K562 (cell line): ENCODE data around the gene AP2M1. TPM values are rescaled to one million over a fixed set of nuclear protein-coding genes. Genes with fewer than 3 reads are reported as not detected.
A peak's percentile ranks its signal among the peaks of the same experiment; 100 is the strongest.

ENCODE experiments used
- MYC ChIP-seq, 2 experiments: fragments of 250-450 bp in 1 of 2; sonication (Bioruptor Pico) in 1 of 2; IDR thresholded peaks; 2 replicates each; pipeline versions ENCODE4 v1.5.1 to v1.6.1; 2012 to 2021; ENCODE audit warnings: low read depth in 2 of 2, borderline replicate concordance in 1 of 2, improper control_type of control experiment in 1 of 2, low read length in 1 of 2, mild to moderate bottlenecking in 1 of 2, moderate library complexity in 1 of 2
- polyA plus RNA-seq, 8 experiments: library from polyadenylated mRNA; depleted of rRNA in 4 of 8; stranded (reverse) in 5 of 8; unstranded in 3 of 8; fragments of >200 nt; fragmentation: Nextera tagmentation in 2 of 8; fragmentation: Illumina TruSeq in 1 of 8; extraction: Ambion mirVana in 2 of 8; extraction: Trizol in 1 of 8; gene quantifications; 2 replicates each; pipeline versions ENCODE4 v1.2.1 to v1.2.3, GENCODE V29; 2011 to 2014; ENCODE audit warnings: inconsistent platforms in 1 of 8, missing spikeins in 1 of 8
- total RNA-seq, 7 experiments: library from RNA; depleted of rRNA in 6 of 7; stranded (reverse); fragments of >200 nt in 6 of 7; fragmentation: Illumina TruSeq in 2 of 7; extraction: Trizol in 2 of 7; gene quantifications; 2 replicates each; pipeline versions ENCODE4 v1.2.1 to v1.2.3, GENCODE V29; 2011 to 2021; ENCODE audit warnings: low replicate concordance in 1 of 7
- TF ChIP-seq, protein P1 (sequence below): sonication (generic); formaldehyde crosslinking; IDR thresholded peaks from 2 replicates; pipeline ENCODE4 v1.8.1; 2023; ENCODE audit warnings: mild to moderate bottlenecking, missing genetic modification reagents, moderate library complexity
- TF ChIP-seq, protein P2 (sequence below), 2 experiments: fragments of 450-650 bp in 1 of 2; sonication (generic) in 1 of 2; formaldehyde crosslinking in 1 of 2; IDR thresholded peaks in 1 of 2; conservative IDR thresholded peaks in 1 of 2; 2 replicates each; pipeline versions ENCODE4 v1.6.1 to v1.8.1; 2016 to 2023; ENCODE audit warnings: mild to moderate bottlenecking in 2 of 2, moderate library complexity in 2 of 2, inconsistent platforms in 1 of 2, missing genetic modification reagents in 1 of 2
- TF ChIP-seq, protein P3 (sequence below), 2 experiments: fragments of 450-650 bp in 1 of 2; sonication (generic) in 1 of 2; formaldehyde crosslinking; conservative IDR thresholded peaks; 2 replicates each; pipeline versions ENCODE4 v1.4.0 to v1.8.1; 2020 to 2022; ENCODE audit warnings: mild to moderate bottlenecking in 1 of 2, missing genetic modification reagents in 1 of 2

The AP2M1 gene
- total and polyA plus RNA-seq, 9 of the 15 experiments (the other 6 are each of a cell fraction or from before 2014, with no cell fraction given): 118 to 505 (median 296) TPM

DNA sequence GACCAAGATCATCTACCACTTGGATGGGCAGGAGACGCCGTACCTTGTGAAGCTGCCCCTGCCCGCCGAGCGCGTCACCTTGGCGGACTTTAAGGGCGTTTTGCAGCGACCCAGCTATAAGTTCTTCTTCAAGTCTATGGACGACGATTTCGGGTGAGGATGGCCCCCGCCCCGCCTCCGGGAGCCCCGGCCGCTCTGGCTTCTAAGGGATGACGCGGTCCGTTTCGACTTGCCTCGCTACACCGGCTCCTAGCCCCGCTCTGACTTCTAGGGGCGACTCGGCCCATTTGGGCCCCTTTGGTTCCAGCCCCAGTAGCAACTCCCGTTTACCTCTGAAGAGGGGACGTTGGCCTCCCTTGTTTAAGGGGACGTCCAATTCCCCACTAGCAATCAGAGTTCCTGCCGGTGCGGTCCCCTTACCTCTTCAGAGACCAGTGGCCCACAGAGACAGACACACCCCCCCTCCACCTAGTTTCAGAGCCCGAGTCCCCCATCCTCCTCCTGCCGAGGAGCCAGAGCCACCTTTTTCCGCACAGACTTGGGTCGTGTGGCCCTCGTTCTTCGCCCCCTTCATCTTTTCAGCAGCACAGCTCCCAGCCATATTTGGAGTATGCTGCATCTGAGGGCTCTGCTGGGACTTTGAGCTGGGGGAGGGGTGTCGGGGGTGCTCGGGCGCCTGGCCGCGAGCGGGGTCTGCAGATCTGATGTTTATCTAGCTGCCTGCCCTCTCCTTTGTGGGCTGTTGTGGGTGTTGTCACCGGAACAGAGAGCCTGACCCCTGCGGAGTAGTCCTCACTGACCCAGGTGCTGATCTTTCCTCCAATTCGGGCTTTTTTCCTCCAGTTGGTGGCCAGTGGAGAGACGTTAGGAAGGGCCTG, 18.8 kb upstream of the AP2M1 start (continued):
- TF ChIP-seq, protein P1, sequence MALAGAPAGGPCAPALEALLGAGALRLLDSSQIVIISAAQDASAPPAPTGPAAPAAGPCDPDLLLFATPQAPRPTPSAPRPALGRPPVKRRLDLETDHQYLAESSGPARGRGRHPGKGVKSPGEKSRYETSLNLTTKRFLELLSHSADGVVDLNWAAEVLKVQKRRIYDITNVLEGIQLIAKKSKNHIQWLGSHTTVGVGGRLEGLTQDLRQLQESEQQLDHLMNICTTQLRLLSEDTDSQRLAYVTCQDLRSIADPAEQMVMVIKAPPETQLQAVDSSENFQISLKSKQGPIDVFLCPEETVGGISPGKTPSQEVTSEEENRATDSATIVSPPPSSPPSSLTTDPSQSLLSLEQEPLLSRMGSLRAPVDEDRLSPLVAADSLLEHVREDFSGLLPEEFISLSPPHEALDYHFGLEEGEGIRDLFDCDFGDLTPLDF (CRISPR knock-in tag): peak; percentile 52; the same call in 1 of the 2 replicates
- TF ChIP-seq, protein P2, sequence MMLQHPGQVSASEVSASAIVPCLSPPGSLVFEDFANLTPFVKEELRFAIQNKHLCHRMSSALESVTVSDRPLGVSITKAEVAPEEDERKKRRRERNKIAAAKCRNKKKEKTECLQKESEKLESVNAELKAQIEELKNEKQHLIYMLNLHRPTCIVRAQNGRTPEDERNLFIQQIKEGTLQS (IDR thresholded peaks at IDR 0.05): no peak
- TF ChIP-seq, protein P2 (CRISPR knock-in tag; conservative IDR thresholded peaks at IDR 0.05): no peak
- TF ChIP-seq, protein P3, sequence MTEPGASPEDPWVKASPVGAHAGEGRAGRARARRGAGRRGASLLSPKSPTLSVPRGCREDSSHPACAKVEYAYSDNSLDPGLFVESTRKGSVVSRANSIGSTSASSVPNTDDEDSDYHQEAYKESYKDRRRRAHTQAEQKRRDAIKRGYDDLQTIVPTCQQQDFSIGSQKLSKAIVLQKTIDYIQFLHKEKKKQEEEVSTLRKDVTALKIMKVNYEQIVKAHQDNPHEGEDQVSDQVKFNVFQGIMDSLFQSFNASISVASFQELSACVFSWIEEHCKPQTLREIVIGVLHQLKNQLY (CRISPR knock-in tag; conservative IDR thresholded peaks at IDR 0.05): 0 out of 4 replicates have a peak, but pooled peaks of 1 of the 2 experiments have one; percentile 20
- TF ChIP-seq MYC (IDR thresholded peaks at IDR 0.05; ENCODE audit: low read depth, low read length): no peak
- 0 out of 2 replicates have a peak, but pooled peaks have one; percentile 12 for TF ChIP-seq MYC (CRISPR knock-in tag; IDR thresholded peaks at IDR 0.05; ENCODE audit: borderline replicate concordance, low read depth)
